K562 (cell line): ENCODE measurements around the gene DNMT3L. TPM values are rescaled to one million over a fixed set of nuclear protein-coding genes. Genes with fewer than 3 reads are reported as not detected.

ENCODE experiments used
- CEBPG ChIP-seq, 3 experiments: fragments of 200-800 bp in 1 of 3; sonication (Bioruptor generic) in 1 of 3; sonication (generic) in 1 of 3; formaldehyde crosslinking in 1 of 3; IDR thresholded peaks in 2 of 3; conservative IDR thresholded peaks in 1 of 3; 2 replicates each; pipeline versions ENCODE4 v1.6.1 to v1.8.0; 2016 to 2022; ENCODE audit warnings: missing compliant biosample characterization in 2 of 3, missing genetic modification characterization in 2 of 3, mild to moderate bottlenecking in 1 of 3, missing genetic modification reagents in 1 of 3
- CREM ChIP-seq: IDR thresholded peaks from 2 replicates; pipeline ENCODE4 v1.6.1; 2014; ENCODE audit warnings: antibody characterized with exemption, low read depth
- E2F6 ChIP-seq, 2 experiments: IDR thresholded peaks; 2 replicates each; pipeline ENCODE4 v1.6.1; 2011; ENCODE audit warnings: borderline replicate concordance in 1 of 2, control low read depth in 1 of 2, low read depth in 1 of 2, low read length in 1 of 2, mild to moderate bottlenecking in 1 of 2, mixed read lengths in 1 of 2, moderate library complexity in 1 of 2; ENCODE audit not compliant: insufficient read depth in 1 of 2, insufficient read length in 1 of 2, poor library complexity in 1 of 2, severe bottlenecking in 1 of 2; ENCODE audit errors: extremely low read depth in 1 of 2
- ESRRA ChIP-seq: fragments of 450-650 bp; IDR thresholded peaks from 2 replicates; pipeline ENCODE4 v1.6.1; 2014; ENCODE audit warnings: low read depth, mild to moderate bottlenecking, moderate library complexity, borderline replicate concordance
- ETV5 ChIP-seq: sonication (generic); formaldehyde crosslinking; IDR thresholded peaks from 2 replicates; pipeline ENCODE4 v1.4.0; 2020; ENCODE audit warnings: low read depth, mild to moderate bottlenecking, missing genetic modification reagents
- FOXK1 ChIP-seq: sonication (generic); formaldehyde crosslinking; IDR thresholded peaks from 2 replicates; pipeline ENCODE4 v1.8.0; 2022; ENCODE audit warnings: missing genetic modification reagents, mild to moderate bottlenecking, borderline replicate concordance
- GATAD2B ChIP-seq: fragments of 450-650 bp; IDR thresholded peaks from 2 replicates; pipeline ENCODE4 v1.6.1; 2017; ENCODE audit warnings: mild to moderate bottlenecking, borderline replicate concordance
- LCOR ChIP-seq: sonication (generic); formaldehyde crosslinking; IDR thresholded peaks from 2 replicates; pipeline ENCODE4 v1.8.0; 2022; ENCODE audit warnings: mild to moderate bottlenecking, missing genetic modification reagents
- MITF ChIP-seq: IDR thresholded peaks from 2 replicates; pipeline ENCODE4 v1.6.1; 2014; ENCODE audit warnings: antibody characterized with exemption
- MYC ChIP-seq, 2 experiments: fragments of 250-450 bp in 1 of 2; sonication (Bioruptor Pico) in 1 of 2; IDR thresholded peaks; 2 replicates each; pipeline versions ENCODE4 v1.5.1 to v1.6.1; 2012 to 2021; ENCODE audit warnings: low read depth in 2 of 2, borderline replicate concordance in 1 of 2, improper control_type of control experiment in 1 of 2, low read length in 1 of 2, mild to moderate bottlenecking in 1 of 2, moderate library complexity in 1 of 2
- NFXL1 ChIP-seq: fragments of 450-650 bp; formaldehyde crosslinking; IDR thresholded peaks from 2 replicates; pipeline ENCODE4 v1.4.0; 2021; ENCODE audit warnings: mild to moderate bottlenecking
- RBFOX2 ChIP-seq: fragments of 200-400 bp; formaldehyde crosslinking; IDR thresholded peaks from 2 replicates; pipeline ENCODE4 v1.6.1; 2017; ENCODE audit warnings: low read depth, mild to moderate bottlenecking, low read length, moderate library complexity
- XRCC5 ChIP-seq: fragments of 200-400 bp; formaldehyde crosslinking; IDR thresholded peaks from 2 replicates; pipeline ENCODE4 v1.6.1; 2017; ENCODE audit warnings: low read depth, mild to moderate bottlenecking, low read length
- ZBTB34 ChIP-seq: fragments of 250-450 bp; sonication (Bioruptor Pico); IDR thresholded peaks from 2 replicates; pipeline ENCODE4 v1.8.0; 2021; ENCODE audit warnings: mild to moderate bottlenecking, moderate library complexity
- polyA plus RNA-seq, 8 experiments: library from polyadenylated mRNA; depleted of rRNA in 4 of 8; stranded (reverse) in 5 of 8; unstranded in 3 of 8; fragments of >200 nt; fragmentation: Nextera tagmentation in 2 of 8; fragmentation: Illumina TruSeq in 1 of 8; extraction: Ambion mirVana in 2 of 8; extraction: Trizol in 1 of 8; gene quantifications; 2 replicates each; pipeline versions ENCODE4 v1.2.1 to v1.2.3, GENCODE V29; 2011 to 2014; ENCODE audit warnings: inconsistent platforms in 1 of 8, missing spikeins in 1 of 8
- total RNA-seq, 7 experiments: library from RNA; depleted of rRNA in 6 of 7; stranded (reverse); fragments of >200 nt in 6 of 7; fragmentation: Illumina TruSeq in 2 of 7; extraction: Trizol in 2 of 7; gene quantifications; 2 replicates each; pipeline versions ENCODE4 v1.2.1 to v1.2.3, GENCODE V29; 2011 to 2021; ENCODE audit warnings: low replicate concordance in 1 of 7
- TF ChIP-seq, protein P1 (sequence below): IDR thresholded peaks from 3 replicates; pipeline ENCODE4 v1.6.1; 2011; ENCODE audit warnings: borderline replicate concordance, mild to moderate bottlenecking, moderate library complexity; ENCODE audit not compliant: insufficient read length; ENCODE audit errors: extremely low read depth

Gene DNMT3L
- total and polyA plus RNA-seq, 9 of the 15 experiments (the other 6 are each of a cell fraction or from before 2014, with no cell fraction given) = 0.08 TPM; not detected in 8

DNA sequence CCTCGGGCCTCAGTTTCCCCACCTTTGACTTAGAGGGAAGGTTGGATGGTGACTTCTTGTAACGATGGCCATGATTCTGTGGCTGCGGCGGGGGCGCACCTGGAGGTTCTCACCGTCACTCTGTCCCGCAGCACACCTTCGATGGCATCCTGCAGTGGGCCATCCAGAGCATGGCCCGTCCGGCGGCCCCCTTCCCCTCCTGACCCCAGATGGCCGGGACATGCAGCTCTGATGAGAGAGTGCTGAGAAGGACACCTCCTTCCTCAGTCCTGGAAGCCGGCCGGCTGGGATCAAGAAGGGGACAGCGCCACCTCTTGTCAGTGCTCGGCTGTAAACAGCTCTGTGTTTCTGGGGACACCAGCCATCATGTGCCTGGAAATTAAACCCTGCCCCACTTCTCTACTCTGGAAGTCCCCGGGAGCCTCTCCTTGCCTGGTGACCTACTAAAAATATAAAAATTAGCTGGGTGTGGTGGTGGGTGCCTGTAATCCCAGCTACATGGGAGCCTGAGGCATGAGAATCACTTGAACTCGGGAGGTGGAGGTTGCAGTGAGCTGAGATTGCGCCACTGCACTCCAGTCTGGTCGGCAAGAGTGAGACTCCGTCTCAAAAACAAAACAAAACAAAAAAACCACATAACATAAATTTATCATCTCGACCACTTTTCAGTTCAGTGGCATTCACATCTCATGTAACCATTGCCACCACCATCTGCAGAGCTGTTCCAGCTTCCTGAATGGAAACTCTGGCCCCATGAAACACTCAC is 36.0 kb upstream of the DNMT3L start (continued):
- TF ChIP-seq MYC (IDR thresholded peaks at IDR 0.05; ENCODE audit: low read depth, low read length) (peak; percentile 55; the same call in 1 of the 2 replicates), MYC (CRISPR knock-in tag; IDR thresholded peaks at IDR 0.05; ENCODE audit: borderline replicate concordance, low read depth) (no peak), NFXL1 (CRISPR knock-in tag) (no peak), MITF (no peak), ZBTB34 (no peak), LCOR (CRISPR knock-in tag) (no peak; the same call in 1 of the 2 replicates), CREM (0 out of 2 replicates have a peak, but pooled peaks have one; percentile 26), ETV5 (CRISPR knock-in tag) (no peak; the same call in 1 of the 2 replicates), RBFOX2 (no peak), FOXK1 (CRISPR knock-in tag) (peak; percentile 82; the same call in 1 of the 2 replicates), CEBPG (CRISPR knock-in tag; IDR thresholded peaks at IDR 0.05) (no peak), CEBPG (tag; conservative IDR thresholded peaks at IDR 0.05 in 1 of 2, IDR thresholded peaks at IDR 0.05 in 1 of 2) (peak in 1 of 2 experiments; percentile 59; a peak in 2 of 4 replicates), XRCC5 (peak; percentile 46; the same call in 1 of the 2 replicates), ESRRA (no peak), E2F6 (IDR thresholded peaks at IDR 0.05; ENCODE audit: borderline replicate concordance in 1 of 2, extremely low read depth in 1 of 2, insufficient read depth in 1 of 2, insufficient read length in 1 of 2, low read depth in 1 of 2, low read length in 1 of 2, poor library complexity in 1 of 2, severe bottlenecking in 1 of 2) (no peak), GATAD2B (no peak)
- TF ChIP-seq, protein P1, sequence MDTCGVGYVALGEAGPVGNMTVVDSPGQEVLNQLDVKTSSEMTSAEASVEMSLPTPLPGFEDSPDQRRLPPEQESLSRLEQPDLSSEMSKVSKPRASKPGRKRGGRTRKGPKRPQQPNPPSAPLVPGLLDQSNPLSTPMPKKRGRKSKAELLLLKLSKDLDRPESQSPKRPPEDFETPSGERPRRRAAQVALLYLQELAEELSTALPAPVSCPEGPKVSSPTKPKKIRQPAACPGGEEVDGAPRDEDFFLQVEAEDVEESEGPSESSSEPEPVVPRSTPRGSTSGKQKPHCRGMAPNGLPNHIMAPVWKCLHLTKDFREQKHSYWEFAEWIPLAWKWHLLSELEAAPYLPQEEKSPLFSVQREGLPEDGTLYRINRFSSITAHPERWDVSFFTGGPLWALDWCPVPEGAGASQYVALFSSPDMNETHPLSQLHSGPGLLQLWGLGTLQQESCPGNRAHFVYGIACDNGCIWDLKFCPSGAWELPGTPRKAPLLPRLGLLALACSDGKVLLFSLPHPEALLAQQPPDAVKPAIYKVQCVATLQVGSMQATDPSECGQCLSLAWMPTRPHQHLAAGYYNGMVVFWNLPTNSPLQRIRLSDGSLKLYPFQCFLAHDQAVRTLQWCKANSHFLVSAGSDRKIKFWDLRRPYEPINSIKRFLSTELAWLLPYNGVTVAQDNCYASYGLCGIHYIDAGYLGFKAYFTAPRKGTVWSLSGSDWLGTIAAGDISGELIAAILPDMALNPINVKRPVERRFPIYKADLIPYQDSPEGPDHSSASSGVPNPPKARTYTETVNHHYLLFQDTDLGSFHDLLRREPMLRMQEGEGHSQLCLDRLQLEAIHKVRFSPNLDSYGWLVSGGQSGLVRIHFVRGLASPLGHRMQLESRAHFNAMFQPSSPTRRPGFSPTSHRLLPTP = no peak
